Duodenal mucosa (tissue), 2 donors: ENCODE measurements around the gene RNF215.

Source experiments
- H3K27ac ChIP-seq: one replicate; pipeline ENCODE4 v1.7.0; 2013; ENCODE audit warnings: low read depth, low read length
- H3K27me3 ChIP-seq, 2 donors: one replicate each; pipeline ENCODE4 v1.7.0; 2013; ENCODE audit warnings: low read length in 2 of 2, control low read depth in 1 of 2; ENCODE audit not compliant: insufficient read depth in 2 of 2, control insufficient read depth in 1 of 2
- H3K36me3 ChIP-seq, 2 donors: one replicate each; pipeline ENCODE4 v1.7.0; 2013; ENCODE audit warnings: low read length in 2 of 2, control low read depth in 1 of 2; ENCODE audit not compliant: insufficient read depth in 2 of 2, control insufficient read depth in 1 of 2
- H3K4me1 ChIP-seq, 2 donors: one replicate each; pipeline ENCODE4 v1.7.0; 2013; ENCODE audit warnings: low read length in 2 of 2, control low read depth in 1 of 2; ENCODE audit not compliant: insufficient read depth in 2 of 2, control insufficient read depth in 1 of 2
- H3K4me3 ChIP-seq, 2 donors: one replicate each; pipeline ENCODE4 v1.7.0; 2013; ENCODE audit warnings: low read length in 2 of 2, low read depth in 1 of 2
- H3K9ac ChIP-seq, 2 donors: one replicate each; pipeline ENCODE4 v1.7.0; 2013; ENCODE audit warnings: low read length in 2 of 2, low read depth in 1 of 2
- H3K9me3 ChIP-seq, 2 donors: one replicate each; pipeline ENCODE4 v1.7.0; 2013; ENCODE audit warnings: low read length in 2 of 2, control low read depth in 1 of 2; ENCODE audit not compliant: control insufficient read depth in 1 of 2

RNF215 gene

DNA sequence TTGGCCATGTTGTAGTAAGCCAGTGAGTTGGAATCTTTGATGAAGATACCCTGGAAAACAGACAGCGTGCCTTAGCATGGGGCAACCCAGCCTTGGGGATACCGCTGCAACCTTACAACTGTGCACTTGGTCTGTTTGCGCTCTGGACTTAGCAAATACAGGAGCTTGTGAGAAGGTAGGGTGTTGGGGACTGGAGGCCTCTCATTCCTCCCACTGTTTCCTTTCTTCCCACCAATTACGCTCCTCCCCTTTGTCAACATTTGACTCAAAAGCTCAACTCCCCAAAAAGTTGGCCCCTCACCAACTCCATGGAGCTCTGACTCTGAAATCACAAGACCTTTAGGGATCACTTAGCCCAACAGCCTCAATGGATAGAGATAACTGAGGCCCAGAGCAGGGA lies 52.6 kb downstream of the RNF215 start:
- Histone ChIP-seq H3K27ac (no peak overlapping the region), H3K9me3 (no peaks in the 10 kb centered on the region), H3K9ac (no peak overlapping the region), H3K27me3 (no peaks in the 10 kb centered on the region), H3K4me3 (no peak overlapping the region), H3K36me3 (peaks cover 64 to 86% of the 10 kb centered on the region in 2 donors), H3K4me1 (peaks cover 7 to 10% of the 10 kb centered on the region in 2 donors)

GRCh38 chr22:30333707-30334087 lies 53.5 kb downstream of the RNF215 start:
- no peak overlapping the region for H3K4me3 ChIP-seq
- H3K27ac ChIP-seq, result no peak overlapping the region
- no peaks in the 10 kb centered on the region for H3K9me3 ChIP-seq
- peaks cover 7 to 10% of the 10 kb centered on the region in 2 donors for H3K4me1 ChIP-seq
- no peaks in the 10 kb centered on the region for H3K27me3 ChIP-seq
- H3K36me3 ChIP-seq, result peaks cover 56 to 79% of the 10 kb centered on the region in 2 donors
- no peak overlapping the region for H3K9ac ChIP-seq

DNA sequence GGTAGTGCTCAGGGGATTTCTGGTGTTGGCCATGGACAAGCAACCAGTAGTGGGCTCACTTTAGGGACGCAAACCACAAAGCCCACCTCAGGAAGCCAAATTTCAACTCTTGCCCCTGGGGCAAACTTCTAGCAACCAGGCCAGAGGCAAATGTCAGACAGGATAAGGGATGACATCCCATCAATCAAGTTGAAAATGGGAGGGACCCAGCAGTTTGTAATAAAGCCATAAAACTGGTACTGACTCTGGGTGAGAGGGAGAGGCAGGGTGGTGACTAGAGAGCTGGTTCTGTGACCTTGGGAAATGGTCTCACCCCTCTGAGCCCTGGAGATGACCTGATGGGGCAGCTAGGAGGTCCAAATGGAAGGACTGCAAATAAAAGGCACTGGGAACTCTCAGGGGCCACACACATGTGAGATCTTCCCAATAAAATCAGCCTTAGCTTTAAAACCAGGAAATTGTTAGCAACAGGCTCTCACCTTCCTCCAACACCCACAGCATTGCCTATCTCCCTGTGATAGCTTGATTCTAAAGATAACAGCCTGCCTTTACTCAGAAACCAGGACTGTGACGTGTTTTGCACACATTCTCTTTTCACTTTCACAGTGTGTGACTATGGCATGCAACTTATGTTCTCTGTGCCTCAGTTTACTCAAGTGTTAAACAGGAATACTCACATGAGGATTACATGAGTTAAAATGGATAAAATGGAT lies 54.1 kb downstream of the RNF215 start:
- H3K36me3 ChIP-seq, result peaks cover 52 to 74% of the 10 kb centered on the region in 2 donors
- H3K9ac ChIP-seq, result no peak overlapping the region
- H3K27ac ChIP-seq, result no peak overlapping the region

DNA sequence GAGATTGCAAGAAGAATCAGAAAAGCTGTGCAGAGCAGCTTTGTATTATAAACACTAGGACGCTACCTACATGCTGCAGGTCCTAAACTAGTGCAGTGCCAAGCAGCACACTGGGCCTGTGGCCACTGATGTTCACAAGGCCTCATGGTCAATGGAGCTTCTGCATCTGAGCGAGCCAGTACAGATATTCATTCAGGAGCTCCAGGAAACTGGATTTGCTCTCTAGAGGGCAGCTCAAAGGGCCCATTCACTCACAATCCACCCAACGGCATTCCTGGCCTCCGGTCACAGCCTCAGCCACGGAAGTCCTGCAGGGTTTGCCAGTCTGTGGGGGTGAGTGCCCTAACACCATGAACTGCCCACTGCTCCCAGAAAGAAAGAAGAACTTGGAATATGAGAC lies 54.7 kb downstream of the RNF215 start:
- no peaks in the 10 kb centered on the region for H3K27me3 ChIP-seq
- H3K27ac ChIP-seq, result no peak overlapping the region

More for the DNA sequence above, 54.1 kb downstream of the RNF215 start:
- Histone ChIP-seq H3K4me1 (peaks cover 7 to 10% of the 10 kb centered on the region in 2 donors), H3K9me3 (no peaks in the 10 kb centered on the region), H3K4me3 (no peak overlapping the region), H3K27me3 (no peaks in the 10 kb centered on the region)

More for the DNA sequence above, 54.7 kb downstream of the RNF215 start:
- Histone ChIP-seq H3K9me3 (no peaks in the 10 kb centered on the region), H3K9ac (no peak overlapping the region), H3K36me3 (peaks cover 49 to 68% of the 10 kb centered on the region in 2 donors), H3K4me1 (peaks cover 11 to 12% of the 10 kb centered on the region in 2 donors), H3K4me3 (no peak overlapping the region)
